ENCODE results near the gene DIDO1.

Gene DIDO1

DNA sequence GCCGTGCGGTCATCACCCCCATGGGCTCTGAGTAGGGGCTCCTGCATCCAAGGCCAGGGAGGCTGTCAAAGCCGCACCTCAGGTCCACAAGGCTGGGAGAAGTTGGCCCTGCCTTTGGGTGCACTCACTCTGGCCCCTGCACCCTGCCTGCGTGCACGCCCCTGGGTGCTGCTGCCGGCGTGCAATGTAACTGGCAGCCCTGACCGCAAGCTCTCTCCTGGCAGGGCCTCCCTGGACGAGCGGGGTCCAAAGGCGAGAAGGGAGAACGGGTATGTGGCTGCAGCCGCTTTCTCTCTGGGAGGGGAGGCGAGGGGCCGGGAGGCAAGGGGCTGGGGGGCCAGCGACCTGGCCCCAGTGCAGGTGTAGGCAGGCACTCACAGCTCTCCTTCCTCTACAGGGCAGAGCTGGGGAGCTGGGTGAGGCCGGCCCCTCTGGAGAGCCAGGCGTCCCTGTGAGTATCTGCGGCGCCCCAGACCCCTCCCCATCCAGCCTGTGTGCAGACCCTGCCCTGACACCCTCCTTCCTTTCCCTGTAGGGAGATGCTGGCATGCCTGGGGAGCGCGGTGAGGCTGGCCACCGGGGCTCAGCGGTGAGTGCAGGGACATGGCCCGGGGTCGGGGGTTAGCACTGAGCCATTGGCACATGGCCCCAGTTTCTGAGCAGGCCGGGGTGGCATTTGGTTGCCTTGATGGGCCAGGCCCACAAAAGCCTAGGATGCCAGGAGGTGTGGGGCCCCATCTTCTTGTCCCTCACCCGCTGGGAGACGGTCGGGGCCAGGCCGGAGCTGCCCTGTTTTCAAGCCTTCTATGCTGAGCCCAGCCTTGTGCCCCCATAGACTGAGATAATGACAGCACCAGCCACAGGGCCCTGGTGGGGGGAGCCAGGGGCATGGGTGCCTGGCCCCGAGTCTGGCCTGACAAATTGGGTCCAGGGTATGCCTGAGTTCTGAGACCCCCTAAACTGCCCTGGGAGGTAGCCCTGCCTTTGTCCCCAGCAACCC lies 96.8 kb downstream of the DIDO1 start:
- 94 to 96% methylated on average over 20 to 28 of the region's 32 CpGs for WGBS, 2 experiments (ENCODE audit: insufficient coverage in 2 of 2)
- H3K27ac ChIP-seq (ENCODE audit: low read depth, low read length, severe bottlenecking), result no peak overlapping the region
- peaks cover 39% of the 10 kb centered on the region for H3K36me3 ChIP-seq (ENCODE audit: control insufficient read depth, insufficient read depth, low read length)
- no peak overlapping the region for H3K4me3 ChIP-seq (ENCODE audit: extremely low read depth, insufficient read depth, low read length, poor library complexity, severe bottlenecking)
- H3K9me3 ChIP-seq (ENCODE audit: control insufficient read depth, low read length), result no peaks in the 10 kb centered on the region
- peaks cover 13% of the 10 kb centered on the region for H3K4me1 ChIP-seq (ENCODE audit: control insufficient read depth, insufficient read depth, low read length, poor library complexity, severe bottlenecking)

DNA sequence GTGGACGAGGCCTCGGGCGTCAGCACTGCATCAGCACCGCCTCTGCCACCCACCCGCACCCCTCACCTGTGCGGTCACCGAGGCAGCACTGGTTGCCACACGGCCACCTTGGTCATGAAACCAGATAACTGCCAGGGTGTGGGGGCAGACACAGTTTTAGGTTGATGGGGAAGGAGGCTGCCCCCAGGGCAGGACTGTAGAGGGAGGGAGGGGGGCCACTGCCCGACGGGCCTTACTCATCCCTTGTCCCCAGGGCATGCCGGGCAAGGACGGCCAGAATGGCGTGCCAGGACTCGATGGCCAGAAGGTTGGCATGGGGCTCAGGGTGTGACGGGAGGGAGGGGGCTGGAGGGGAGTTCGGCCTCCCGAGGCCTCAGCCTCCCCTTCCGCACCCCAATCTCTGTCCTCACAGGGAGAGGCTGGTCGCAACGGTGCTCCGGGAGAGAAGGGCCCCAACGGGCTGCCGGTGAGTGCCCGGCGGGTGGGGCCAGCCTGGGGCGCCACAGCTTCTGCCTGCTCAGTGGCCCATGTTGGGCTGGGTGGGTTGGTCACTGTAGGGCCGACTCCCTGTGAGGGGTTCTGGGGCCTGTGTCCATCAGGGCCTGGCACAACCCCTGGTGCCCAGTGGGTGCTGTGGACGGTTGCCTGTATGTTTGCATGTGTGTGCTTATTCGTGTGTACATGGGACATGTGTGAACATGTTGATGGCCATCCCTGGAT lies 97.6 kb downstream of the DIDO1 start:
- WGBS, 2 experiments (ENCODE audit: insufficient coverage in 2 of 2), result 95 to 96% methylated on average over 16 to 19 of the region's 29 CpGs
- H3K27ac ChIP-seq (ENCODE audit: low read depth, low read length, severe bottlenecking), result no peak overlapping the region
- no peaks in the 10 kb centered on the region for H3K9me3 ChIP-seq (ENCODE audit: control insufficient read depth, low read length)
- H3K36me3 ChIP-seq (ENCODE audit: control insufficient read depth, insufficient read depth, low read length), result peaks cover 39% of the 10 kb centered on the region
- peaks cover 22% of the 10 kb centered on the region for H3K4me1 ChIP-seq (ENCODE audit: control insufficient read depth, insufficient read depth, low read length, poor library complexity, severe bottlenecking)
- no peak overlapping the region for H3K4me3 ChIP-seq (ENCODE audit: extremely low read depth, insufficient read depth, low read length, poor library complexity, severe bottlenecking)

GRCh38 chr20:62828051-62828450 lies 98.3 kb downstream of the DIDO1 start:
- 95 to 100% methylated on average over 7 to 8 of the region's 9 CpGs for WGBS, 2 experiments (ENCODE audit: insufficient coverage in 2 of 2)
- no peak overlapping the region for H3K4me3 ChIP-seq (ENCODE audit: extremely low read depth, insufficient read depth, low read length, poor library complexity, severe bottlenecking)
- peaks cover 26% of the 10 kb centered on the region for H3K4me1 ChIP-seq (ENCODE audit: control insufficient read depth, insufficient read depth, low read length, poor library complexity, severe bottlenecking)
- H3K27ac ChIP-seq (ENCODE audit: low read depth, low read length, severe bottlenecking), result no peak overlapping the region
- H3K36me3 ChIP-seq (ENCODE audit: control insufficient read depth, insufficient read depth, low read length), result peaks cover 39% of the 10 kb centered on the region
- no peaks in the 10 kb centered on the region for H3K9me3 ChIP-seq (ENCODE audit: control insufficient read depth, low read length)

All from mesodermal cell (in vitro differentiated cells).